Measurements from ENCODE around the gene OR52E4.

OR52E4 gene

DNA sequence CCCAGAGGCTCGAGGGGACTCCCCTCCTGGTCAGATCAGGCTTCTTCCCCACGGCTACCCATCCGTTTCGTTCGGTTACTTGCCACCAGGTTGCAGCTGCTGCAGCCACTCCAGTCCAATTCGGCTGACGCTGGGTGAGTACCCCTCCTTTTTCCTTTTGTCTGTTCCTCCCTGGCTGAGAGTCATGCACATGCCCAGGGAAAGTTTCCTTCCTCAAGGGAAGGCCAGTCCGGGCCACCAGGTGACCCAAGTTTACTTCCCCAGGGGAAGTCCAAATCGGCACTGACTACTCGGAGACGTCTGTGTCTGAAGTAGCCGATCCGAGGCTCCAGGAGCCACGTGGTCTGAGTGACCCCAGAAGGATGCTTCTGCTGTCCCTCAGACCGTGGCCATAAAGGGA, 48.4 kb downstream of the OR52E4 start:
- no peak overlapping the region for H3K27ac ChIP-seq (ENCODE audit: low read depth, low read length)
- H3K9ac ChIP-seq (ENCODE audit: low read depth, low read length): no peak overlapping the region
- peaks cover 20% of the 10 kb centered on the region for H3K9me3 ChIP-seq (ENCODE audit: control insufficient read depth, insufficient read depth, low read length)
- H3K4me1 ChIP-seq (ENCODE audit: control insufficient read depth, insufficient read depth, low read length): no peaks in the 10 kb centered on the region
- no peaks in the 10 kb centered on the region for H3K27me3 ChIP-seq (ENCODE audit: control insufficient read depth, insufficient read depth, low read length)
- H3K36me3 ChIP-seq (ENCODE audit: control insufficient read depth, insufficient read depth, low read length): no peaks in the 10 kb centered on the region
- no peak overlapping the region for H3K4me3 ChIP-seq (ENCODE audit: low read depth, low read length)

- Histone ChIP-seq H3K4me1 (ENCODE audit: control insufficient read depth, insufficient read depth, low read length) (no peaks in the 10 kb centered on the region), H3K27ac (ENCODE audit: low read depth, low read length) (no peak overlapping the region), H3K9me3 (ENCODE audit: control insufficient read depth, insufficient read depth, low read length) (peaks cover 20% of the 10 kb centered on the region), H3K9ac (ENCODE audit: low read depth, low read length) (no peak overlapping the region), H3K36me3 (ENCODE audit: control insufficient read depth, insufficient read depth, low read length) (no peaks in the 10 kb centered on the region), H3K27me3 (ENCODE audit: control insufficient read depth, insufficient read depth, low read length) (no peaks in the 10 kb centered on the region), H3K4me3 (ENCODE audit: low read depth, low read length) (no peak overlapping the region)
These were observed 49.3 kb downstream of the OR52E4 start for GRCh38 chr11:5929571-5930368.

- H3K4me1 ChIP-seq (ENCODE audit: control insufficient read depth, insufficient read depth, low read length): no peaks in the 10 kb centered on the region
- H3K4me3 ChIP-seq (ENCODE audit: low read depth, low read length): no peak overlapping the region
- no peak overlapping the region for H3K9ac ChIP-seq (ENCODE audit: low read depth, low read length)
- H3K36me3 ChIP-seq (ENCODE audit: control insufficient read depth, insufficient read depth, low read length): no peaks in the 10 kb centered on the region
- H3K27me3 ChIP-seq (ENCODE audit: control insufficient read depth, insufficient read depth, low read length): no peaks in the 10 kb centered on the region
- H3K27ac ChIP-seq (ENCODE audit: low read depth, low read length): no peak overlapping the region
- H3K9me3 ChIP-seq (ENCODE audit: control insufficient read depth, insufficient read depth, low read length): peaks cover 20% of the 10 kb centered on the region
These were observed 50.2 kb downstream of the OR52E4 start for GRCh38 chr11:5930614-5931013.

DNA sequence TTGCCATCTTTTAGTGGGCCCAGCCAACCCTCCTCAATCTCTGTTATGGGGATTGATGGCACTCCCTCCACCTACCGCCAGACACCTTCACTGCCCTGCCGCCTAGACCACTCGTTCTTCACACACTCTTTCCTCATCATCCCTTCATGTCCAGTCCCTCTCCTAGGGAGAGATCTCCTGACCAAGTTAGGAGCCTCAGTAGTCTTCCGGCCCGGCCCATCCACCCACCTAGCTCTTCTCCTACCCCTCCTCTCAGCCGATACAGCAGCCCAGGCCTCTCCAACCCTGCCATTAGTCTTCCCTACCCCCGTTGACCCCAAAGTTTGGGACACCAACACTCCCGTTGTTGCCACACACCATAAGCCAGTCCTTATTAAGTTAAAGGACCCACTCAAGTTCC, 50.6 kb downstream of the OR52E4 start:
- peaks cover 21% of the 10 kb centered on the region for H3K9me3 ChIP-seq (ENCODE audit: control insufficient read depth, insufficient read depth, low read length)
- H3K4me1 ChIP-seq (ENCODE audit: control insufficient read depth, insufficient read depth, low read length): no peaks in the 10 kb centered on the region
- H3K9ac ChIP-seq (ENCODE audit: low read depth, low read length): no peak overlapping the region
- no peaks in the 10 kb centered on the region for H3K27me3 ChIP-seq (ENCODE audit: control insufficient read depth, insufficient read depth, low read length)
- H3K27ac ChIP-seq (ENCODE audit: low read depth, low read length): no peak overlapping the region
- no peaks in the 10 kb centered on the region for H3K36me3 ChIP-seq (ENCODE audit: control insufficient read depth, insufficient read depth, low read length)
- H3K4me3 ChIP-seq (ENCODE audit: low read depth, low read length): no peak overlapping the region

DNA sequence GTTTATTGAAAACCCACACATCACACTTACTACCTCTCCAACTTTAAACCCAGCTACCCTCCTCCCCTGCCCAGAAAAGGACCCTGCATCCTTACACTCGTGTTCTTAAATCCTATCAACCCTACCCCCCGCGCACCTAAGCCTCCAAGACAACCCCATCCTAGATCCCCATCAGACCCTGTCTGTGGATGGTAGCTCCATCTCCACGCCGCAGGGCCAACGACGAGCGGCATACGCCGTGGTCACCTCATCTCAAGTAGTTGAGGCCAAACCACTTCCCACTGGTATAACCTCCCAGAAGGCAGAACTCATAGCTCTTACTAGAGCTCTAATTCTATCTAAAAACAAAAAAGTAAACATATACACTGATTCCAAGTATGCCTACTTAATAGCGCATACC, 52.2 kb downstream of the OR52E4 start:
- H3K27ac ChIP-seq (ENCODE audit: low read depth, low read length): no peak overlapping the region
- H3K36me3 ChIP-seq (ENCODE audit: control insufficient read depth, insufficient read depth, low read length): no peaks in the 10 kb centered on the region
- H3K9ac ChIP-seq (ENCODE audit: low read depth, low read length): no peak overlapping the region
- H3K27me3 ChIP-seq (ENCODE audit: control insufficient read depth, insufficient read depth, low read length): no peaks in the 10 kb centered on the region
- H3K4me3 ChIP-seq (ENCODE audit: low read depth, low read length): no peak overlapping the region
- no peaks in the 10 kb centered on the region for H3K4me1 ChIP-seq (ENCODE audit: control insufficient read depth, insufficient read depth, low read length)
- H3K9me3 ChIP-seq (ENCODE audit: control insufficient read depth, insufficient read depth, low read length): peaks cover 28% of the 10 kb centered on the region

DNA sequence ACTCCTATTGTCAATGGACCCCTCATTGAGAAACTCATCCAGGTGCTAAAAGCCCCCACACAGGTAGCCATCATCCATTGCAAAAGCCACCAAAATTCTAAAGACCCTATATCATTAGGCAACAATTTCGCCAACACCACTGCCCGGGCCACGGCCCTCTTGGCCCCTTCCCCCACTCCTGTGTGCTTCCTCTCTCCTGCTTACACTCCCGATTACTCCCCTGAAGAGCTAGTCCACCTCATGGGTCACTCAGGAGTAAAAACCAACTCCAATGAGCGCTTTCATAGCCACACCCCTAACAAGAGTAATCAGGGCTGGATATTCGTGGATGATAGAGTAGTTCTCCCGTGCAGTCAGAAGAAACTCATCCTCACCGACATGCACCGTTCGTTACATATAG, 52.7 kb downstream of the OR52E4 start:
- Histone ChIP-seq H3K9ac (ENCODE audit: low read depth, low read length) (no peak overlapping the region), H3K9me3 (ENCODE audit: control insufficient read depth, insufficient read depth, low read length) (peaks cover 29% of the 10 kb centered on the region), H3K27me3 (ENCODE audit: control insufficient read depth, insufficient read depth, low read length) (no peaks in the 10 kb centered on the region), H3K4me1 (ENCODE audit: control insufficient read depth, insufficient read depth, low read length) (no peaks in the 10 kb centered on the region), H3K27ac (ENCODE audit: low read depth, low read length) (no peak overlapping the region), H3K36me3 (ENCODE audit: control insufficient read depth, insufficient read depth, low read length) (no peaks in the 10 kb centered on the region), H3K4me3 (ENCODE audit: low read depth, low read length) (no peak overlapping the region)

All from HUES48 (cell line).